Stimulated activated CD8-positive, alpha-beta memory T cell treated with anti-CD3 and anti-CD28 coated beads, Interleukin-4, amount 100 ng/mL, for 1 hour (primary cell): Measurements from ENCODE around the gene PSKH1.
"Not testable (repeated sequence)": the region's sequence is repeated elsewhere in the genome, so short reads cannot be mapped to it uniquely, and the experiment has no call there.

Source experiments
- DNase-seq, 2 donors: peaks; one replicate each; pipeline ENCODE4 v3.0.0-alpha.2; 2020; ENCODE audit warnings: low read depth in 2 of 2, low spot score in 1 of 2

The PSKH1 gene

GRCh38 chr16:67957622-67958021, 64.6 kb downstream of the PSKH1 start:
- DNase-seq, result no peak

- no peak for DNase-seq
Observed at GRCh38 chr16:67959536-67960329, 66.7 kb downstream of the PSKH1 start.

DNA sequence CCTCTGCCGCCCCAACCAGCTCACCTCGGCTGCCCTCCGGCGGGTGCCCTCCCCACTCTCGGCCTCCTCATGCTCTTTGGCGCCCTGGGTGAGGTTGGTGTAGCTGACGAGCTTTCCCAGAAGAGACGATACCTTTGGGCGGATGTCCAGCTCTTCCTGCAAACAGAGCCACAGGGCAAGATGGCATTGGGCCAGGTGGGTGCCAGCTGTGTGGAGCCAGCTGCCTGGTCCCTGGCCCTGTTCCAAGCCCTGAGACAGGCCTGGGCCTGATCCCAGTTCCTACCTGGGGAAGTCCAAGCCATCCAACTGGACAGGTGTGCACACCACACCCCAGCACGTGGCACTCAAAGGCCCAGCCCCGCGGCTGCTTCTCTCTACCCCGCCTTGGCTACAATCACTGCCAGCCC, 68.5 kb downstream of the PSKH1 start:
- no peak for DNase-seq

DNA sequence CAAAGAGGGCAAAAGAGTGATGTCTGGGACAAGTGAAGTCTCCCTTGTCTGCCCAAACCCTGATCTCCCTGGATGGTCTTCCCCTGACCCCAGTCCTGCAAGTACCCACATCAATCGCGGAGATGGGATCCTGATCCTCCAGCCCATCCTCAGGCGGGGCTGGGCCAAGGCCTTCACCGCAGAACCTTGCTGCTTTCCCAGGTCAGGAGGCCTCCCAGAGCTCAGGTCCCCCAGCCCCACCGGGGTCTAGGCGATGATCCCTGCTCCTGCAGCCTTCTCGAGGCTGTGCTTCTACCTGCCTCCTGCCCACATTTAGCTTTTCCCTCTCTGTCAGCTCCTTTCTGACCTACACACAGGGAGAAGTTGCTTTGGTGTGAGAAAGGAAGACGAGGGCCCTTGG, 69.1 kb downstream of the PSKH1 start:
- DNase-seq, result no peak

- DNase-seq, result no peak
Observed at GRCh38 chr16:67963292-67963661, 70.2 kb downstream of the PSKH1 start.

DNA sequence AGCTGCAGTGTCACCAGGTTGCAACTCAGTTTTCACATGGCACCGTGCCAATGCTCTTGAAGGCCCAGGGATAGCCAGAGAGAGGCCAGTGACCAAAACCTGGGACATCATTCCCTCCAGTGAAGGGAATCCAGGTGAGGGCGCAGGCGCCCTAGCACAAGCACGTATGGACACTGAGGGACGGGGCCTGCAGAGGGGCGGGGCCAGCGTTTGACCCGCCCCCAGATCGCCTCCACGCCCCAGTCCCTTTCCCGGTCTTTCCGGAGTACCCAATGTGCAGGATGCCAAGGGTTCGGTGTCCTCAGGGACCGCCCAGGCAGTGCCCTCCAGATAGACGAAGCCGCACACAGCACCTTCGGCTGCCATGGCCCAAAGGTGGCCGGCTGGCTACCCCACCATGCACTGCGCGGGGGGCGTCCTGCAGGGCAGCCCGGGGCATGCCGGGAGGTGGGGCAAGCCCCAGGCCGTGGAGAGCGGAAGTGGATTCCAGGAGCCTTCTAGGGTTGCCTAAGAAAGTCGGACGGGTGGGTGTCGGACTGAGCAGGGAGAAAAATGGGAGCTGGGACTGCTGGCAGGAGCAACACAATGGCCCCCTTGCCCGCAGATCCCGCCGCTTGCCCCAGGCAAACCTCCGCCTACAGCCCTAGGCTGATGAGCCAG, 70.7 kb downstream of the PSKH1 start:
- DNase-seq, result no peak

DNA sequence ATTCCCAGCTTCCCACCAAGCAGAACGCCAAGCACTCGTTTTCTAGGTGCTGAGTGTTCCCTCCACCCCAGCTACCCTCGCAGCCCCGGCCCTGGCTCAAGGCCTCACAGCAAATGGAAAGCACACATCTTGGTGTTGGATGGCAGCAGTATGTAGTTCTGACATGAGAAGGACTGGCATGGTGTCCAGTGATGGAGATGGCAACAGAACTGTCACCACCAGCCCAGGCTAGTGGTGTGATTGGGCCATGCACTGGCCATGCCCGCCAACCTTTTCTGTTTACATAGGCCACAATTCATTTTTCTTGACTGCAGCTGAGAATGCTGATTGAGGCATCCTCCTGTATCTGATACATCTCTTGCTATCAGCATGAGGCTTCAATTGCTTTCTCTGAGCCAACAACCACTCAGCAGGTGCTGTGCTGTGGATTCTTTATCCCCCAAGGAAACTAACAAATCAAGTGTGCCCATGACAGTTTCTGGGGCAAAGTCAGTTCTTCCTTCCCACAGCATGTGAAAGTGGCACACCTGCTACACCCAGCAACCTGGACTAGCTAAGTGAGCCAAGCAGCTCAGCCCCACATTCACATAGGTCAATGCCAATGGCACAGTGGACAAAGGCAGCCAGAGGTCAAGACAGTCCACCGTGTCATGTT, 71.5 kb downstream of the PSKH1 start:
- DNase-seq, result no peak

GRCh38 chr16:67965668-67966548, 72.9 kb downstream of the PSKH1 start:
- no peak for DNase-seq

GRCh38 chr16:67966549-67967182, 73.6 kb downstream of the PSKH1 start:
- DNase-seq, result no peak

DNA sequence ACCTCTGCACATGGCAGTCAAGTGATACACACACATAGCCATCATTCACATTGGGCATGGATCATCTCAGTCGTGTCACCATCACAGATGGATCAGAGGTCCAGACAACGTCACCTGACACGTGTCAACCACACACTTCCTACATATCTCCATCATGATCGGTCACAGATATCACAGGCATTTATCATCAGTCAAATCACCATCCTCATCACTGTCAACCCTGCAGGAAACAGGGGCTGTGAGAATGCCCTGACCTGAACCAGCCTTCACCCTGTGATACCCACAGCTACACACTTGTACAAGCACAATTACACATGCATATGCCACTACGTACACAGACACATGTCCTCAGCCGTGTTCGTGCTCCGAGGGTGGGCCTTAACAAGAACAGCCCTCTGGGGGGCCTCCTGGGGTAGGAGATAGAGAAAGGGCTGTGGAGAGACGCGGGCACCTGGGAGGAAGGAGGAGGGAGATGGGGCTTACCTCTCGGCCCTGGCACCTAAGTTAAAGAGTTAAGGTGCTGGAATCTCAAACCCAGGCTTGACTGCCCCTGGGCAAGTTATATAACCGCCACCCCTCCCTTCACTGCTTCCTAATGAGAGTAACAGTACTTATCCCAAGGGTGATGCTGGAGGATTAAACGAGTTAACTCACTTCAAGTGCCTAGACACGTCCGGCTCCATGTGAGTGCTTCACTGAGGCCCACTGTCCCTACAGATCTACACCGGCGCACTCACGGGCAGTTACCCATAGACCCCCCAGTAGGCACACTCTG, 74.3 kb downstream of the PSKH1 start:
- no peak for DNase-seq

GRCh38 chr16:67967958-67968399, 74.9 kb downstream of the PSKH1 start:
- no peak for DNase-seq

DNA sequence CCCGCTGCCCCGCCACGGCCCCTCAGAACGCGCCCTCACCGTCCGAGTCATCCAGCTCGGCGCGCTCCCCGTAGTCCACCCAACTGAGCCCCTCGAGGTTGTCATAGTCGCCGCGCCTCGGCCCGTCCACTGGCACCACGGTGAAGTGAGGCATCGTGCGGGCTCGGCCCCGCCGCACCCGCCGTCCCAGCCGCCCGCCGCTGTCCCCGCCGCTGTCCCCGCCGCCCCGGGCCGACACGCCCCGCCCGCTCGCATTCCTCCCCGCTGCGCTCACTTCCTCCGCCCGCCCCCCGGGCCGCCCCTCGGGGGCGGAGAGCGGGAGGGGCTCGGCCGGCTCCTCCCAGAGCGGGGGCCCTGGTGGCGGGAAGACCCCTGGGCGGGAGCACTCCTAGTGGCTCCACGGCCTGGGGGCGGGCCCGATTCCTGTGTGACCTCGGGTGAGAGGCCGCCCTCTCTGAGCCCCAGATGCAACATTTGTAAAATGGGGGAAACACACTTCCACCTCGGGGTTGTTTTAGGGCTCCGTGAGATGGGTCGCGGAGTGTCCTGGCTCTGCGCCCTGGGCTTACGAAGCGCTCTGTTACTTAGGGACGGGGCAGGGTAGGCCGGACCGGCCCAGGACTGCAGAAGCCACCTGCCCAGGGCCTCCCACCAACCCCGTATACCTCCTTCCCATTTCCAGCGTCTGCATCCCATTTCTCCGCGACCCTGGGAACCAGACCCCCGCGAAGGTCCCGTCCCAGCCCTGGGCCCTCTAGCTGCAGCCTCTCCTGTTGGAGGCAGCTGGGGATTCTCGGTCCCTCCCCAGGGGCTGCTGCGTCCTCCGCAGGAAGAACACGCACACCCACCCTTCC, 75.6 kb downstream of the PSKH1 start, which contains the start of gene SLC12A4:
Gene SLC12A4 (minus strand): TSS at position 238 of the 854 bp plus-strand sequence. CDS start 84 bp downstream, at position 154.
- peak; percentile 51 to 69 for DNase-seq

GRCh38 chr16:67969254-67970039, 76.4 kb downstream of the PSKH1 start:
- DNase-seq, result no peak

DNA sequence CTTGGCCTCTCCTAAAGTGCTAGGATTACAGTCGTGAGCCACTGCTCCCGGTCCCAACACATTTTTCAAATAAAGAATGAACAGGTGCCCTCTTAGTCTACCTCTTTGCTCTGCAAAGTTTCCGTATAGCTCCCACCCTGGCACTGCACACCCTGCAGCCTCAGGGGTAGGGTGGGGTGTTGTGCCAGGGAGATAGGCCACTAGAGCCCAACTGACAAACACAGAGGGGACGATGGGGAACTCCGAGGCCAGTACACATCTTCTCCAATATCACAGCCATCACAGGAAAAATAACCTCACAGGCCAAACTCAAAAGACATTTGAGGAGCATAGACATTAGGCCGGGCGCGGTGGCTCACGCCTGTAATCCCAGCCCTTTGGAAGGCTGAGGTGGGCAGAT, 78.1 kb downstream of the PSKH1 start:
- DNase-seq, result no peak

GRCh38 chr16:67972285-67972684, 79.2 kb downstream of the PSKH1 start:
- DNase-seq, result not testable (repeated sequence)

GRCh38 chr16:67975321-67976105, 82.5 kb downstream of the PSKH1 start:
- DNase-seq, result no peak

GRCh38 chr16:67976205-67976604, 83.2 kb downstream of the PSKH1 start:
- no peak for DNase-seq
